ENCODE measurements around the gene MCM10. TPM values are rescaled to one million over a fixed set of nuclear protein-coding genes. Genes with fewer than 3 reads are reported as not detected.

The MCM10 gene
- polyA plus RNA-seq, 1 experiment = 2.3 TPM

DNA sequence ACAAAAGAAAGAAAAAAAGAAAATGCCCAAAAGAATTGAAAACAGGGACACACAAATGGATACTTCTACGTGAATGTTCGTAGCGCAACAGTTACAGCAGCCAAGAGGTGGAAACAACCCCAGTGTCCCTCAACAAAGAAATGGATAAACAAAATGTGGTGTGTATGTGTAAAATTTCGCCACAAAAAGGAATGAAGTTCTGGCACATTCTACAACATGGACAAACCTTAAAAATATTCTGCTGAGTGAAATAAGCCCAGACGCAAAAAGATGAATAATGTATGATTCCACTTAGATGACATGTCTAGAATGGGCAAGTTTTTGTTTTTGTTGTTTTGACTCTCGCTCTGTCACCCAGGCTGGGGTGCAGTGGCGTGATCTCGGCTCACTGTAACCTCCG is 61.9 kb downstream of the MCM10 start:
- ChIA-PET POLR2A (no interaction called here), CTCF (no interaction called here)
- Histone ChIP-seq H3K36me3 (ENCODE audit: control insufficient read depth, insufficient read depth, low read length) (no peaks in the 10 kb centered on the region), H3K4me3 (ENCODE audit: low read depth, low read length) (no peak overlapping the region), H3K27me3 (ENCODE audit: control insufficient read depth, insufficient read depth, low read length) (no peaks in the 10 kb centered on the region)
- DNase-seq (ENCODE audit: low read depth) = no peak
- TF ChIP-seq, protein P1, sequence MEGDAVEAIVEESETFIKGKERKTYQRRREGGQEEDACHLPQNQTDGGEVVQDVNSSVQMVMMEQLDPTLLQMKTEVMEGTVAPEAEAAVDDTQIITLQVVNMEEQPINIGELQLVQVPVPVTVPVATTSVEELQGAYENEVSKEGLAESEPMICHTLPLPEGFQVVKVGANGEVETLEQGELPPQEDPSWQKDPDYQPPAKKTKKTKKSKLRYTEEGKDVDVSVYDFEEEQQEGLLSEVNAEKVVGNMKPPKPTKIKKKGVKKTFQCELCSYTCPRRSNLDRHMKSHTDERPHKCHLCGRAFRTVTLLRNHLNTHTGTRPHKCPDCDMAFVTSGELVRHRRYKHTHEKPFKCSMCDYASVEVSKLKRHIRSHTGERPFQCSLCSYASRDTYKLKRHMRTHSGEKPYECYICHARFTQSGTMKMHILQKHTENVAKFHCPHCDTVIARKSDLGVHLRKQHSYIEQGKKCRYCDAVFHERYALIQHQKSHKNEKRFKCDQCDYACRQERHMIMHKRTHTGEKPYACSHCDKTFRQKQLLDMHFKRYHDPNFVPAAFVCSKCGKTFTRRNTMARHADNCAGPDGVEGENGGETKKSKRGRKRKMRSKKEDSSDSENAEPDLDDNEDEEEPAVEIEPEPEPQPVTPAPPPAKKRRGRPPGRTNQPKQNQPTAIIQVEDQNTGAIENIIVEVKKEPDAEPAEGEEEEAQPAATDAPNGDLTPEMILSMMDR (IDR thresholded peaks at IDR 0.05; ENCODE audit: insufficient read depth, low read depth, low read length) = no peak

DNA sequence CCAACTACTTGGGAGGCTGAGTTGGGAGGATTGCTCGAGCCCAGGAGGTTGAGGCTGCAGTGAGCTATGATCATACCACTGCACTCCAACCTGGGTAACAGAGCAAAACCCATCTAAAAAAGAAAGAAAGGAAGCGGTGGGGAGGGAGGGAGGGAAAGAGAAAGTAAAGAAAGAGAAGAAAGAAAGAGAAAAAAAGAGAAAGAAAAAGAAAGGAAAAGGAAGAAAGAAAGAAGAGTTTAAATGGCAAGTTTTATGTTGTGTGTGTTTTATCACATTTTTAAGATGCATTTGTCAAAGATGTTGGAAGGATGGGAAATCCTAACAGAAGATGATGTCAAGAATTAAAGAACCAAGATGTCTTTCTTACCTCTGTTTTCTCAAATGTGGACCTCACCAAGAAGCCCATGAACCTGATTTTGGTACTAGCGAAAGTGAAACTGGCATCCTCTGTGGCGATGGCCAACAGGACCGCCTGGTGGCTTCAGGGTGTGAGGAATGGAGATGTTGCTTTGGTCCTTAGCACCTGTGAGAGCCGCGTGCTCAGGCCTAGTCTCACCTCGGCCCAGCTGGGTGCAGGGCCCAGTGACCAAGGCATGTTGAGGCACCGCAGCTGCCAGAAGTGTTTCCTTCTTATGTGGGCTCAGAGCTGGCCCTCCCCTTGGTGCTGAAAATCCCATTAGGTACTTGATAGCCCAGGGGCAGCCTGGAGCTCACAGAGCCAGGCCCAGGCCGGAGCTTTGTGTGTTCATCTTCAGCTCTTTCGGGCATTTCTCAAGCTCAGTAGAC is 63.0 kb downstream of the MCM10 start:
- no peak for DNase-seq (ENCODE audit: low read depth)
- POLR2A ChIA-PET = no interaction called here
- CTCF ChIA-PET = no interaction called here
- H3K4me3 ChIP-seq (ENCODE audit: low read depth, low read length) = no peak overlapping the region
- H3K36me3 ChIP-seq (ENCODE audit: control insufficient read depth, insufficient read depth, low read length) = no peaks in the 10 kb centered on the region
- TF ChIP-seq, protein P1 (IDR thresholded peaks at IDR 0.05; ENCODE audit: insufficient read depth, low read depth, low read length) = no peak
- H3K27me3 ChIP-seq (ENCODE audit: control insufficient read depth, insufficient read depth, low read length) = no peaks in the 10 kb centered on the region

DNA sequence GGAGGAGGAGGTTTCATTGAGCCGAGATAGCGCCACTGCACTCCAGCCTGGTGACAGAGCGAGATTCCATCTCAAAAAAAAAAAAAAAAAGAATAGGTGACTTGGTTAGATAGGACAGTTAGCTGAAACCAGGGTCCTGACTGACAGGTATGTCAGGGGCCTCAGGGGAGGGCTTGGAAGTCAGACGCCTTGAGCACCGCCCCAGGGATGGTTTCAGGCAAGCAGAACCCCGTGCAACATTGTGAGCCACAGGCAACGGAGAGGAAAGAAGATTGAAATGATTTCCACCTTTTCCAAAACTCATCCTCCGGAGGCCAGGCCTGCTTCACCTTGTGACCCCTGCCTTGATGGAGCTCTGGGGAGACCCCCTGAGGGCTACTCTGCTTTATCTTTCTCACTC is 64.2 kb downstream of the MCM10 start:
- CTCF ChIA-PET = interaction anchor here (2.2 kb wide), 1 partner anchor 18 kb away, joined by 8 read pairs; no protein-coding TSS in a partner anchor
- no peaks in the 10 kb centered on the region for H3K36me3 ChIP-seq (ENCODE audit: control insufficient read depth, insufficient read depth, low read length)
- no peaks in the 10 kb centered on the region; the same call in 1 of the 2 replicates for H3K27me3 ChIP-seq (ENCODE audit: control insufficient read depth, insufficient read depth, low read length)
- H3K4me3 ChIP-seq (ENCODE audit: low read depth, low read length) = no peak overlapping the region
- POLR2A ChIA-PET = no interaction called here
- DNase-seq (ENCODE audit: low read depth) = no peak
- TF ChIP-seq, protein P1 (IDR thresholded peaks at IDR 0.05; ENCODE audit: insufficient read depth, low read depth, low read length) = no peak

DNA sequence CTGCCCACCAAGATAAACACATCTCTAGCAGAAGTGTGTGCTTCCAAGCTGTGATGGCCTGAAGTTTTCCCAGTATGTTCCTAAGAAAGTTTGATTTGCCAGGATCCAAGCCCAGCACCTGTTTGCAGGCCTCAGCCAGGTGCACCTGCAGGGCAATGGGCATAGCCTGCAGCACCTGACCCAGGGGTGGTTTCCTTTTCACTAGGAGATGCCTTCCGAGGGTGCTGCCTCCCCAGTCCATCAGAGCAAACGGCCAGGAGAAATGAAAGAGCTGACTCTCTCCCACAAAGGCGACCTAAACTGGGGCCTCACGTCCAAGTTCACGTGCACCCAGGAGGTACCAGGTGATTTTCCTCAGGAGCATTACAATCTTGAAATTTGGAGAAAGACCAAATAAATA is 65.7 kb downstream of the MCM10 start:
- no peak overlapping the region for H3K4me3 ChIP-seq (ENCODE audit: low read depth, low read length)
- H3K27me3 ChIP-seq (ENCODE audit: control insufficient read depth, insufficient read depth, low read length) = peaks cover 2% of the 10 kb centered on the region
- CTCF ChIA-PET = interaction anchor here (2.2 kb wide), 1 partner anchor 19 kb away, joined by 8 read pairs; no protein-coding TSS in a partner anchor
- POLR2A ChIA-PET = no interaction called here
- H3K36me3 ChIP-seq (ENCODE audit: control insufficient read depth, insufficient read depth, low read length) = no peaks in the 10 kb centered on the region
- no peak for DNase-seq (ENCODE audit: low read depth)
- TF ChIP-seq, protein P1 (IDR thresholded peaks at IDR 0.05; ENCODE audit: insufficient read depth, low read depth, low read length) = no peak

DNA sequence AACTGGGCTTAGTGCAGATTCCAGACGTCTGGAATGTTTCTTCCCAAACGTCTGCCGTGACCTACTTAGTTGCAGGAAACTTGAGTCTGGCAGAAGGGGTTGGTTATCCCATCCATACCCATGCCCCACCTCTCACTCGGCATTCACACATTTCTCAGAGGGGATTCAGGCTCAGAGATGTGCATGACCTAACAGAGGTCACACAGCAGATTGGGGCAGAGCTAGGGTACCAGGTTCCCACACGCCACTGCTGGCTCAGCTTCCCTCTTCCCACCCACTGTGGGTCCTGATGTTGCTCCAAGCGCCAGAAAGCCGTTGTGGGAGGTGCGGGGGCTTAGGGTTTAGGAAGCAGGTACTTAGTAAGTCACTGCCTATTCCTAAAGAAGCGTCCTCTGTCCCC is 69.8 kb downstream of the MCM10 start:
- Histone ChIP-seq H3K4me3 (ENCODE audit: low read depth, low read length) (no peak overlapping the region), H3K27me3 (ENCODE audit: control insufficient read depth, insufficient read depth, low read length) (peaks cover 6% of the 10 kb centered on the region), H3K36me3 (ENCODE audit: control insufficient read depth, insufficient read depth, low read length) (no peaks in the 10 kb centered on the region)
- TF ChIP-seq, protein P1 (IDR thresholded peaks at IDR 0.05; ENCODE audit: insufficient read depth, low read depth, low read length) = no peak
- ChIA-PET CTCF (interaction anchor here (2.0 kb wide), 1 partner anchor 24 kb away, joined by 6 read pairs; no protein-coding TSS in a partner anchor), POLR2A (no interaction called here)
- DNase-seq (ENCODE audit: low read depth) = no peak
